Stimulated activated naive CD4-positive, alpha-beta T cell (primary cell): ENCODE measurements around the gene TNFSF9.
"Not testable (repeated sequence)": the region's sequence is repeated elsewhere in the genome, so short reads cannot be mapped to it uniquely, and the experiment has no call there.

ENCODE experiments used
- DNase-seq, 6 experiments: peaks; one replicate each; lab custom pipeline; 2025; lab: John Stamatoyannopoulos, UW

Gene TNFSF9

GRCh38 chr19:6508028-6508771 lies 22.6 kb upstream of the TNFSF9 start:
- DNase-seq = not testable (repeated sequence)

- no peak for DNase-seq
Observed at GRCh38 chr19:6509118-6509971, 21.5 kb upstream of the TNFSF9 start.

- DNase-seq = no peak
Observed at GRCh38 chr19:6510618-6511017, 20.2 kb upstream of the TNFSF9 start.

GRCh38 chr19:6514089-6514488 lies 16.7 kb upstream of the TNFSF9 start:
- DNase-seq = no peak

GRCh38 chr19:6514926-6515544 lies 15.8 kb upstream of the TNFSF9 start:
- DNase-seq = no peak

- DNase-seq = peak; percentile 24 to 65 (median 46)
Observed at GRCh38 chr19:6516018-6516658, 14.7 kb upstream of the TNFSF9 start.

GRCh38 chr19:6516659-6517291 lies 14.1 kb upstream of the TNFSF9 start:
- peak; percentile 67 to 90 (median 83) for DNase-seq

GRCh38 chr19:6518145-6518911 lies 12.5 kb upstream of the TNFSF9 start:
- no peak for DNase-seq

GRCh38 chr19:6519289-6519688 lies 11.5 kb upstream of the TNFSF9 start:
- DNase-seq = no peak

GRCh38 chr19:6521718-6522646 lies 8.8 kb upstream of the TNFSF9 start:
- no peak for DNase-seq

GRCh38 chr19:6522712-6523111 lies 8.1 kb upstream of the TNFSF9 start:
- no peak for DNase-seq

- no peak for DNase-seq
Observed at GRCh38 chr19:6524311-6524710, 6.5 kb upstream of the TNFSF9 start.

GRCh38 chr19:6527893-6528543 lies 2.8 kb upstream of the TNFSF9 start:
- no peak for DNase-seq

GRCh38 chr19:6528544-6529121 lies 2.2 kb upstream of the TNFSF9 start:
- DNase-seq = no peak

GRCh38 chr19:6529351-6529750 lies 1.5 kb upstream of the TNFSF9 start:
- no peak for DNase-seq

- DNase-seq = no peak
Observed at GRCh38 chr19:6529937-6530385, 865 bp upstream of the TNFSF9 start.

GRCh38 chr19:6531163-6531955 lies 533 bp downstream of the TNFSF9 start:
- DNase-seq = peak in 1 of 6 experiments; percentile 40

GRCh38 chr19:6531956-6532243 lies 1.1 kb downstream of the TNFSF9 start:
- no peak for DNase-seq
